SK-N-SH (cell line): ENCODE measurements around the gene ACAT2. TPM values are rescaled to one million over a fixed set of nuclear protein-coding genes. Genes with fewer than 3 reads are reported as not detected.

Experiments
- CTCF ChIA-PET: fragments of 300-600, 350-600 bp; formaldehyde crosslinking; extraction: SDS; loops from one replicate; lab custom pipeline; 2021; lab: Yijun Ruan, JAX
- POLR2A ChIA-PET: fragments of 350-600 bp; sonication (Branson Sonifier 250); formaldehyde crosslinking; extraction: SDS; loops from one replicate; lab custom pipeline; 2020; ENCODE audit warnings: antibody characterized with exemption, inconsistent platforms; lab: Yijun Ruan, JAX
- DNase-seq: peaks from one replicate; pipeline ENCODE4 v3.0.0; 2012
- H2AFZ ChIP-seq: fragments of 200-600 bp; sonication (generic); 2 replicates; pipeline ENCODE4 v1.8.1; 2016; ENCODE audit warnings: antibody characterized with exemption, mild to moderate bottlenecking, low read depth
- H3F3A ChIP-seq: fragments of 200-600 bp; sonication (generic); replicated peaks from 2 replicates; pipeline ENCODE3; 2016; ENCODE audit warnings: antibody characterized with exemption, mild to moderate bottlenecking; ENCODE audit not compliant: insufficient read depth
- H3K27ac ChIP-seq, 2 experiments: fragments of 200-500 bp in 1 of 2; fragments of 200-600 bp in 1 of 2; sonication (Bioruptor generic) in 1 of 2; sonication (generic), shearing (Covaris generic) in 1 of 2; 2 replicates each; pipeline versions ENCODE4 v1.5.1 to v1.6.1; 2014 to 2016; ENCODE audit warnings: low read depth in 2 of 2, inconsistent platforms in 1 of 2, low read length in 1 of 2, mild to moderate bottlenecking in 1 of 2, mixed read lengths in 1 of 2
- H3K27me3 ChIP-seq: fragments of 200-600 bp; sonication (generic), shearing (Covaris generic); 2 replicates; pipeline ENCODE4 v1.6.1; 2016; ENCODE audit warnings: mixed run types; ENCODE audit not compliant: insufficient read depth
- H3K36me3 ChIP-seq, 2 experiments: fragments of 200-500 bp in 1 of 2; fragments of 200-600 bp in 1 of 2; sonication (Bioruptor generic) in 1 of 2; sonication (generic) in 1 of 2; replicated peaks in 1 of 2; 2 replicates each; pipeline versions ENCODE3 to v1.5.1; 2014 to 2016; ENCODE audit warnings: low read length in 1 of 2, mild to moderate bottlenecking in 1 of 2; ENCODE audit not compliant: insufficient read depth in 2 of 2, control insufficient read depth in 1 of 2
- H3K4me1 ChIP-seq, 2 experiments: fragments of 200-500 bp in 1 of 2; fragments of 200-600 bp in 1 of 2; sonication (Bioruptor generic) in 1 of 2; sonication (generic), shearing (Covaris generic) in 1 of 2; 2 replicates each; pipeline versions ENCODE4 v1.5.1 to v1.6.1; 2014 to 2016; ENCODE audit warnings: low read depth in 1 of 2, low read length in 1 of 2, mixed run types in 1 of 2; ENCODE audit not compliant: insufficient read depth in 2 of 2, control insufficient read depth in 1 of 2
- H3K4me2 ChIP-seq: fragments of 200-600 bp; sonication (generic), shearing (Covaris generic); 2 replicates; pipeline ENCODE4 v1.6.1; 2017; ENCODE audit warnings: mixed run types
- H3K4me3 ChIP-seq, 2 experiments: fragments of 200-500 bp in 1 of 2; fragments of 200-600 bp in 1 of 2; sonication (Bioruptor generic) in 1 of 2; sonication (generic), shearing (Covaris generic) in 1 of 2; 2 replicates each; pipeline versions ENCODE4 v1.5.1 to v1.8.1; 2014 to 2016; ENCODE audit warnings: low read depth in 2 of 2, inconsistent platforms in 1 of 2, low read length in 1 of 2, mild to moderate bottlenecking in 1 of 2, mixed read lengths in 1 of 2, moderate library complexity in 1 of 2
- H3K79me2 ChIP-seq: fragments of 200-600 bp; sonication (generic); 2 replicates; pipeline ENCODE4 v1.8.1; 2017; ENCODE audit warnings: mild to moderate bottlenecking; ENCODE audit not compliant: insufficient read depth
- H3K9ac ChIP-seq: fragments of 200-600 bp; sonication (generic); 2 replicates; pipeline ENCODE4 v1.6.1; 2017; ENCODE audit warnings: mixed run types
- H3K9me2 ChIP-seq: fragments of 200-600 bp; sonication (generic); 2 replicates; pipeline ENCODE4 v1.6.1; 2017; ENCODE audit warnings: mixed run types
- H3K9me3 ChIP-seq: fragments of 200-600 bp; sonication (generic); 2 replicates; pipeline ENCODE4 v1.6.1; 2017; ENCODE audit warnings: mixed run types, mild to moderate bottlenecking, moderate library complexity
- H4K20me1 ChIP-seq: fragments of 200-600 bp; sonication (generic); 2 replicates; pipeline ENCODE4 v1.6.1; 2017; ENCODE audit warnings: mild to moderate bottlenecking, mixed run types; ENCODE audit not compliant: insufficient read depth
- CHD2 ChIP-seq: fragments of 150-350 bp; IDR thresholded peaks from 2 replicates; pipeline ENCODE4 v1.6.1; 2018; ENCODE audit warnings: low read length; ENCODE audit not compliant: partially characterized antibody
- CTCF ChIP-seq: fragments of 200-600 bp; sonication (generic); IDR thresholded peaks from 2 replicates; pipeline ENCODE4 v1.6.1; 2017; ENCODE audit warnings: antibody characterized with exemption, mild to moderate bottlenecking, moderate library complexity
- EZH2phosphoT487 ChIP-seq: fragments of 200-600 bp; sonication (generic); IDR thresholded peaks from 2 replicates; pipeline ENCODE4 v1.6.1; 2017; ENCODE audit warnings: low read depth, mixed run types, mild to moderate bottlenecking, antibody characterized with exemption, moderate library complexity, borderline replicate concordance
- FOXM1 ChIP-seq: IDR thresholded peaks from 2 replicates; pipeline ENCODE4 v1.4.0; 2012; ENCODE audit warnings: low read depth, mild to moderate bottlenecking
- GATA2 ChIP-seq: sonication (generic); formaldehyde crosslinking; IDR thresholded peaks from 2 replicates; pipeline ENCODE4 v1.5.0; 2020; ENCODE audit warnings: mild to moderate bottlenecking, missing genetic modification reagents
- JUND ChIP-seq: IDR thresholded peaks from 2 replicates; pipeline ENCODE4 v1.4.0; 2012
- MEF2A ChIP-seq: IDR thresholded peaks from 2 replicates; pipeline ENCODE4 v1.4.0; 2012; ENCODE audit warnings: low read depth, borderline replicate concordance
- NRF1 ChIP-seq: IDR thresholded peaks from 2 replicates; pipeline ENCODE4 v1.6.1; 2012; ENCODE audit warnings: low read depth, mild to moderate bottlenecking, low read length
- RCOR1 ChIP-seq: fragments of 150-350 bp; IDR thresholded peaks from 2 replicates; pipeline ENCODE4 v1.6.1; 2017; ENCODE audit warnings: antibody characterized with exemption, low read length
- SIN3A ChIP-seq: IDR thresholded peaks from 2 replicates; pipeline ENCODE4 v1.6.1; 2012; ENCODE audit warnings: low read depth, mild to moderate bottlenecking, low read length, moderate library complexity, borderline replicate concordance
- SMC3 ChIP-seq: IDR thresholded peaks from 2 replicates; pipeline ENCODE4 v1.6.1; 2012; ENCODE audit warnings: low read depth, low read length, improper control_type of control experiment
- TAF1 ChIP-seq: IDR thresholded peaks from 2 replicates; pipeline ENCODE4 v1.6.1; 2012; ENCODE audit warnings: low read depth, mild to moderate bottlenecking, low read length, moderate library complexity, borderline replicate concordance
- TEAD4 ChIP-seq: IDR thresholded peaks from 2 replicates; pipeline ENCODE4 v1.4.0; 2012; ENCODE audit warnings: mild to moderate bottlenecking, borderline replicate concordance; ENCODE audit not compliant: insufficient read depth
- USF1 ChIP-seq: IDR thresholded peaks from 2 replicates; pipeline ENCODE4 v1.4.0; 2012; ENCODE audit warnings: low read depth, borderline replicate concordance
- WGBS: methylation state at CpG from one replicate; pipeline ENCODE4 v1.1.6; 2017; ENCODE audit warnings: low lambda C conversion rate; 5-methylcytosine and 5-hydroxymethylcytosine counted together
- polyA plus RNA-seq, 3 experiments: library from polyadenylated mRNA; depleted of rRNA; stranded (reverse); fragments of >200 nt; gene quantifications; 2 replicates each; pipeline ENCODE4 v1.2.3, GENCODE V29; 2012
- TF ChIP-seq, protein P1 (sequence below): IDR thresholded peaks from 2 replicates; pipeline ENCODE4 v1.6.1; 2012; ENCODE audit warnings: mild to moderate bottlenecking, low read depth, low read length, moderate library complexity
- TF ChIP-seq, protein P2 (sequence below): IDR thresholded peaks from 2 replicates; pipeline ENCODE4 v1.4.0; 2012; ENCODE audit warnings: low read depth, borderline replicate concordance

Gene ACAT2
- polyA plus RNA-seq, 1 of the 3 experiments (the other 2 are of a cell fraction): 13.1 TPM

GRCh38 chr6:159819098-159819497 lies 57.3 kb downstream of the ACAT2 start (continued):
- TF ChIP-seq, protein P1, sequence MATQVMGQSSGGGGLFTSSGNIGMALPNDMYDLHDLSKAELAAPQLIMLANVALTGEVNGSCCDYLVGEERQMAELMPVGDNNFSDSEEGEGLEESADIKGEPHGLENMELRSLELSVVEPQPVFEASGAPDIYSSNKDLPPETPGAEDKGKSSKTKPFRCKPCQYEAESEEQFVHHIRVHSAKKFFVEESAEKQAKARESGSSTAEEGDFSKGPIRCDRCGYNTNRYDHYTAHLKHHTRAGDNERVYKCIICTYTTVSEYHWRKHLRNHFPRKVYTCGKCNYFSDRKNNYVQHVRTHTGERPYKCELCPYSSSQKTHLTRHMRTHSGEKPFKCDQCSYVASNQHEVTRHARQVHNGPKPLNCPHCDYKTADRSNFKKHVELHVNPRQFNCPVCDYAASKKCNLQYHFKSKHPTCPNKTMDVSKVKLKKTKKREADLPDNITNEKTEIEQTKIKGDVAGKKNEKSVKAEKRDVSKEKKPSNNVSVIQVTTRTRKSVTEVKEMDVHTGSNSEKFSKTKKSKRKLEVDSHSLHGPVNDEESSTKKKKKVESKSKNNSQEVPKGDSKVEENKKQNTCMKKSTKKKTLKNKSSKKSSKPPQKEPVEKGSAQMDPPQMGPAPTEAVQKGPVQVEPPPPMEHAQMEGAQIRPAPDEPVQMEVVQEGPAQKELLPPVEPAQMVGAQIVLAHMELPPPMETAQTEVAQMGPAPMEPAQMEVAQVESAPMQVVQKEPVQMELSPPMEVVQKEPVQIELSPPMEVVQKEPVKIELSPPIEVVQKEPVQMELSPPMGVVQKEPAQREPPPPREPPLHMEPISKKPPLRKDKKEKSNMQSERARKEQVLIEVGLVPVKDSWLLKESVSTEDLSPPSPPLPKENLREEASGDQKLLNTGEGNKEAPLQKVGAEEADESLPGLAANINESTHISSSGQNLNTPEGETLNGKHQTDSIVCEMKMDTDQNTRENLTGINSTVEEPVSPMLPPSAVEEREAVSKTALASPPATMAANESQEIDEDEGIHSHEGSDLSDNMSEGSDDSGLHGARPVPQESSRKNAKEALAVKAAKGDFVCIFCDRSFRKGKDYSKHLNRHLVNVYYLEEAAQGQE: no peak
- TF ChIP-seq USF1: no peak

DNA sequence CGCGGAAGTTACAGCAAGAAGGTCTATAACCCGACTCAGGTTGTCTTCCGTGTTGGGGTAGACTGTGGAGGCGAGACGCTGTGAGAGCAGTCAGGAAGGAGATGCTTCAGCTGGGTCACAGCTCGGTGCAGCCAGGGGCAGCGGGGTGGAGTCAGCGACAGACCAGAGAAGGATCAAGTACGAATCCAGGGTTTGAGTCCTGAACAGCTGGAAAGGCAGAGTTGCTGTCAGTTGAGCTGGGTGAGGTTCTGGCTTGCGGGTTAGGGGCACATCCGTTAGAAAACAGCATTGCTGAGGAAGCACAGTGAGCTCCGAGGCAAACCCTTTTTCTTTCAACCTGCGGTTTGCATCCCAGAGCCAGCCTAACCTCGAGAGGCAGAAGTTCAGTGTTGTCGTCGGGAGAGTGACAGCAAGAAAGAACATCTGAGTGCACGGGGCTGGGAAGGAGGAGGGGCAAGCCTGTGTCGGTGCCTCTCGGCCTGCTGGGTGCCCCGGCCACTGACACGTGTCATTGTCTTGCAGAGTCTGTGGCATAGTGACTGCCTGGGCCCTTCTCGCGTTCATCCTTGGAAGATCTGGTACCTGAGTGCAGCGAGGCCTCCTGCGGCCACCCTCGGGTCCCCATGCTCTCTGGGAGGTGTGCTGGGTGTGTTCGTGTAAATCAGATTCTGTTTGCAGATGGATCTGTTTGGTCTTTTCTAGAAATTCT lies 58.2 kb downstream of the ACAT2 start:
- H3K36me3 ChIP-seq: no peaks in the 10 kb centered on the region
- no peaks in the 10 kb centered on the region for H3K79me2 ChIP-seq
- H2AFZ ChIP-seq: 0 out of 2 replicates have a peak overlapping the region, but pooled peaks have one; percentile 22
- H3K4me2 ChIP-seq: no peak overlapping the region
- H3K27me3 ChIP-seq: no peaks in the 10 kb centered on the region; the same call in 1 of the 2 replicates
- H3K4me1 ChIP-seq: no peaks in the 10 kb centered on the region; a peak in 1 of 4 replicates
- no peaks in the 10 kb centered on the region for H3K9me3 ChIP-seq
- WGBS: 51% methylated on average over 28 of the region's 28 CpGs
- no peak for DNase-seq
- no peaks in the 10 kb centered on the region for H3F3A ChIP-seq
- no peaks in the 10 kb centered on the region for H4K20me1 ChIP-seq
- H3K9me2 ChIP-seq: no peaks in the 10 kb centered on the region
- POLR2A ChIA-PET: no interaction called here
- H3K9ac ChIP-seq: no peak overlapping the region
- no peak overlapping the region for H3K4me3 ChIP-seq
- TF ChIP-seq SIN3A: no peak
- CTCF ChIA-PET: no interaction called here
- no peak overlapping the region for H3K27ac ChIP-seq

GRCh38 chr6:159821122-159821521 lies 59.3 kb downstream of the ACAT2 start:
- POLR2A ChIA-PET: no interaction called here
- no peaks in the 10 kb centered on the region for H3K9me2 ChIP-seq
- TF ChIP-seq NRF1 (no peak), CHD2 (no peak), FOXM1 (no peak), JUND (no peak), RCOR1 (no peak), TEAD4 (no peak), TAF1 (no peak), EZH2phosphoT487 (no peak), MEF2A (no peak), GATA2 (no peak), SMC3 (no peak), CTCF (no peak)
- TF ChIP-seq, protein P2, sequence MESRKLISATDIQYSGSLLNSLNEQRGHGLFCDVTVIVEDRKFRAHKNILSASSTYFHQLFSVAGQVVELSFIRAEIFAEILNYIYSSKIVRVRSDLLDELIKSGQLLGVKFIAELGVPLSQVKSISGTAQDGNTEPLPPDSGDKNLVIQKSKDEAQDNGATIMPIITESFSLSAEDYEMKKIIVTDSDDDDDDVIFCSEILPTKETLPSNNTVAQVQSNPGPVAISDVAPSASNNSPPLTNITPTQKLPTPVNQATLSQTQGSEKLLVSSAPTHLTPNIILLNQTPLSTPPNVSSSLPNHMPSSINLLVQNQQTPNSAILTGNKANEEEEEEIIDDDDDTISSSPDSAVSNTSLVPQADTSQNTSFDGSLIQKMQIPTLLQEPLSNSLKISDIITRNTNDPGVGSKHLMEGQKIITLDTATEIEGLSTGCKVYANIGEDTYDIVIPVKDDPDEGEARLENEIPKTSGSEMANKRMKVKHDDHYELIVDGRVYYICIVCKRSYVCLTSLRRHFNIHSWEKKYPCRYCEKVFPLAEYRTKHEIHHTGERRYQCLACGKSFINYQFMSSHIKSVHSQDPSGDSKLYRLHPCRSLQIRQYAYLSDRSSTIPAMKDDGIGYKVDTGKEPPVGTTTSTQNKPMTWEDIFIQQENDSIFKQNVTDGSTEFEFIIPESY: no peak

More at GRCh38 chr6:159821122-159821521, 59.3 kb downstream of the ACAT2 start:
- Histone ChIP-seq H3K27me3 (no peaks in the 10 kb centered on the region; the same call in 1 of the 2 replicates), H3K4me3 (no peak overlapping the region), H3K4me2 (no peak overlapping the region), H3K9ac (no peak overlapping the region), H3K36me3 (no peaks in the 10 kb centered on the region), H3K9me3 (no peaks in the 10 kb centered on the region), H2AFZ (no peak overlapping the region), H4K20me1 (no peaks in the 10 kb centered on the region), H3F3A (no peaks in the 10 kb centered on the region), H3K79me2 (no peaks in the 10 kb centered on the region), H3K4me1 (no peaks in the 10 kb centered on the region; a peak in 1 of 4 replicates), H3K27ac (no peak overlapping the region)
- no peak for DNase-seq
- WGBS: 80% methylated on average over 10 of the region's 11 CpGs
- CTCF ChIA-PET: no interaction called here
